ENCODE data around the gene UBE2G2.

The UBE2G2 gene

GRCh38 chr21:44727321-44727720, 74.3 kb downstream of the UBE2G2 start:
- ChIA-PET CTCF (no interaction called here), POLR2A (no interaction called here)
- no peak for TF ChIP-seq CTCF (IDR thresholded peaks at IDR 0.05; ENCODE audit: insufficient read depth, low read length, missing control alignments)
- no peak for DNase-seq (ENCODE audit: low read depth, low spot score)
- H3K4me3 ChIP-seq (ENCODE audit: low read depth, low read length): no peak overlapping the region

GRCh38 chr21:44726826-44727225, 74.8 kb downstream of the UBE2G2 start:
- CTCF ChIA-PET: interaction anchor here (1.0 kb wide), 1 partner anchor 16 kb away, joined by 4 read pairs; no protein-coding TSS in a partner anchor
- DNase-seq (ENCODE audit: low read depth, low spot score): no peak
- H3K4me3 ChIP-seq (ENCODE audit: low read depth, low read length): no peak overlapping the region
- POLR2A ChIA-PET: no interaction called here
- TF ChIP-seq CTCF (IDR thresholded peaks at IDR 0.05; ENCODE audit: insufficient read depth, low read length, missing control alignments): no peak

- no peak overlapping the region for H3K4me3 ChIP-seq (ENCODE audit: low read depth, low read length)
- DNase-seq (ENCODE audit: low read depth, low spot score): no peak
- ChIA-PET CTCF (interaction anchor here (1.5 kb wide), 1 partner anchor 215 kb away, joined by 3 read pairs; no protein-coding TSS in a partner anchor), POLR2A (no interaction called here)
- TF ChIP-seq CTCF (IDR thresholded peaks at IDR 0.05; ENCODE audit: insufficient read depth, low read length, missing control alignments): no peak
Measured at GRCh38 chr21:44724926-44725325, 76.7 kb downstream of the UBE2G2 start.

- no peak for DNase-seq (ENCODE audit: low read depth, low spot score)
- ChIA-PET POLR2A (no interaction called here), CTCF (interaction anchor here (1.5 kb wide), 1 partner anchor 214 kb away, joined by 3 read pairs; no protein-coding TSS in a partner anchor)
- no peak for TF ChIP-seq CTCF (IDR thresholded peaks at IDR 0.05; ENCODE audit: insufficient read depth, low read length, missing control alignments)
- H3K4me3 ChIP-seq (ENCODE audit: low read depth, low read length): no peak overlapping the region
Measured at GRCh38 chr21:44724196-44724595, 77.4 kb downstream of the UBE2G2 start.

- TF ChIP-seq CTCF (IDR thresholded peaks at IDR 0.05; ENCODE audit: insufficient read depth, low read length, missing control alignments): no peak
- H3K4me3 ChIP-seq (ENCODE audit: low read depth, low read length): no peak overlapping the region
- ChIA-PET POLR2A (no interaction called here), CTCF (interaction anchor here (1.5 kb wide), 1 partner anchor 213 kb away, joined by 3 read pairs; no protein-coding TSS in a partner anchor)
- DNase-seq (ENCODE audit: low read depth, low spot score): no peak
Measured at GRCh38 chr21:44723177-44724131, 78.2 kb downstream of the UBE2G2 start.

GRCh38 chr21:44722731-44723130, 78.9 kb downstream of the UBE2G2 start:
- DNase-seq (ENCODE audit: low read depth, low spot score): no peak
- ChIA-PET POLR2A (interaction anchor here (0.7 kb wide), 1 partner anchor 30 kb away, joined by 3 read pairs; no protein-coding TSS in a partner anchor), CTCF (no interaction called here)
- TF ChIP-seq CTCF (IDR thresholded peaks at IDR 0.05; ENCODE audit: insufficient read depth, low read length, missing control alignments): no peak
- no peak overlapping the region for H3K4me3 ChIP-seq (ENCODE audit: low read depth, low read length)

Data from AG04449 (cell line).